ENCODE measurements around the gene LHX3.

LHX3 gene

GRCh38 chr9:136219276-136219675 is 14.3 kb upstream of the LHX3 start:
- no peak overlapping the region for H3K4me3 ChIP-seq (replicated peaks; ENCODE audit: low read depth, low read length)
- no peak for TF ChIP-seq CTCF (IDR thresholded peaks at IDR 0.05; ENCODE audit: low read length, missing control alignments)
- DNase-seq (ENCODE audit: low read depth), result no peak

GRCh38 chr9:136218673-136219072 is 13.7 kb upstream of the LHX3 start:
- H3K4me3 ChIP-seq (replicated peaks; ENCODE audit: low read depth, low read length), result no peak overlapping the region
- DNase-seq (ENCODE audit: low read depth), result no peak
- no peak for TF ChIP-seq CTCF (IDR thresholded peaks at IDR 0.05; ENCODE audit: low read length, missing control alignments)

- no peak for DNase-seq (ENCODE audit: low read depth)
- TF ChIP-seq CTCF (IDR thresholded peaks at IDR 0.05; ENCODE audit: low read length, missing control alignments), result no peak
- H3K4me3 ChIP-seq (replicated peaks; ENCODE audit: low read depth, low read length), result no peak overlapping the region
Observed at GRCh38 chr9:136218271-136218670, 13.3 kb upstream of the LHX3 start.

GRCh38 chr9:136216541-136217244 is 11.8 kb upstream of the LHX3 start:
- DNase-seq (ENCODE audit: low read depth), result no peak
- no peak overlapping the region for H3K4me3 ChIP-seq (replicated peaks; ENCODE audit: low read depth, low read length)
- no peak for TF ChIP-seq CTCF (IDR thresholded peaks at IDR 0.05; ENCODE audit: low read length, missing control alignments)

- TF ChIP-seq CTCF (IDR thresholded peaks at IDR 0.05; ENCODE audit: low read length, missing control alignments), result no peak
- H3K4me3 ChIP-seq (replicated peaks; ENCODE audit: low read depth, low read length), result no peak overlapping the region
- no peak for DNase-seq (ENCODE audit: low read depth)
Observed at GRCh38 chr9:136213733-136214132, 8.8 kb upstream of the LHX3 start.

- TF ChIP-seq CTCF (IDR thresholded peaks at IDR 0.05; ENCODE audit: low read length, missing control alignments), result no peak
- no peak for DNase-seq (ENCODE audit: low read depth)
- H3K4me3 ChIP-seq (replicated peaks; ENCODE audit: low read depth, low read length), result no peak overlapping the region
Observed at GRCh38 chr9:136212345-136212950, 7.5 kb upstream of the LHX3 start.

All from fibroblast of pulmonary artery (primary cell).